ENCODE measurements around the gene ATOH1.

DNA sequence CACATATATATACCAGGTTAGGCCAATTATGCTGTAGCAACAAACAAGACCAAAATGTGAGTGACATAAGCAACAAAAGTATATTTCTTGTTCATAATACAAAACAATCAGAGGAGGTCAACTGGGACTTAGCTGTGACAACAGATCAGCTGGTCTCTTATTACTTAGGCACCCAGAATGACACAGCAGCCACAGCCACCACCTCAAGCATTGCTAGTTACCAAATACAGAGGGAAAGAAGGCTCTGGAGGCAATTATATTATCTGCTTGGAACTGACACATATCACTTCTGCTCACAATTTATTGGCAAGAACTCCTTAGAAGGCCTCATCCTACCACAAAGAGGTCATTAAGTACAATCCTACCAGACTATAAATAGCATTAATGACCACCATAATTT is 15.2 kb downstream of the ATOH1 start:
- TF ChIP-seq, protein P1, sequence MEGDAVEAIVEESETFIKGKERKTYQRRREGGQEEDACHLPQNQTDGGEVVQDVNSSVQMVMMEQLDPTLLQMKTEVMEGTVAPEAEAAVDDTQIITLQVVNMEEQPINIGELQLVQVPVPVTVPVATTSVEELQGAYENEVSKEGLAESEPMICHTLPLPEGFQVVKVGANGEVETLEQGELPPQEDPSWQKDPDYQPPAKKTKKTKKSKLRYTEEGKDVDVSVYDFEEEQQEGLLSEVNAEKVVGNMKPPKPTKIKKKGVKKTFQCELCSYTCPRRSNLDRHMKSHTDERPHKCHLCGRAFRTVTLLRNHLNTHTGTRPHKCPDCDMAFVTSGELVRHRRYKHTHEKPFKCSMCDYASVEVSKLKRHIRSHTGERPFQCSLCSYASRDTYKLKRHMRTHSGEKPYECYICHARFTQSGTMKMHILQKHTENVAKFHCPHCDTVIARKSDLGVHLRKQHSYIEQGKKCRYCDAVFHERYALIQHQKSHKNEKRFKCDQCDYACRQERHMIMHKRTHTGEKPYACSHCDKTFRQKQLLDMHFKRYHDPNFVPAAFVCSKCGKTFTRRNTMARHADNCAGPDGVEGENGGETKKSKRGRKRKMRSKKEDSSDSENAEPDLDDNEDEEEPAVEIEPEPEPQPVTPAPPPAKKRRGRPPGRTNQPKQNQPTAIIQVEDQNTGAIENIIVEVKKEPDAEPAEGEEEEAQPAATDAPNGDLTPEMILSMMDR (conservative IDR thresholded peaks at IDR 0.05; ENCODE audit: low read depth, low read length): no peak
- no peak for TF ChIP-seq EZH2 (IDR thresholded peaks at IDR 0.05; ENCODE audit: borderline replicate concordance, low read depth, low read length, poor library complexity, severe bottlenecking)

Measured in A673 (cell line).